HG03565 (cell line): ENCODE measurements around the gene CORO7.

Source experiments
- ATAC-seq: cut with Tn5 transposase; IDR thresholded peaks from one replicate; pipeline ENCODE4 v1.9.1; 2021; ENCODE audit warnings: mild to moderate bottlenecking, moderate library complexity; ENCODE audit not compliant: unreplicated experiment

CORO7 gene

GRCh38 chr16:4426722-4427372, 10.5 kb upstream of the CORO7 start:
- no peak for ATAC-seq

GRCh38 chr16:4426021-4426684, 9.8 kb upstream of the CORO7 start:
- ATAC-seq: peak; percentile 10

- ATAC-seq: peak; percentile 86
These were observed 9.1 kb upstream of the CORO7 start, which contains the start of gene DNAJA3 for GRCh38 chr16:4425378-4426020. TSS of gene DNAJA3 (plus strand) at chr16:4425868. CDS start at chr16:4425882, 14 bp downstream.

GRCh38 chr16:4420505-4421105, 4.2 kb upstream of the CORO7 start:
- no peak for ATAC-seq

- ATAC-seq: no peak
These were observed 3.1 kb upstream of the CORO7 start for GRCh38 chr16:4419402-4419959.

- ATAC-seq: no peak
These were observed 727 bp downstream of the CORO7 start for GRCh38 chr16:4415538-4416199.

- peak; percentile 55 for ATAC-seq
These were observed 2.0 kb downstream of the CORO7 start for GRCh38 chr16:4414187-4414917.

GRCh38 chr16:4412854-4413253, 3.5 kb downstream of the CORO7 start:
- ATAC-seq: no peak

- no peak for ATAC-seq
These were observed 4.2 kb downstream of the CORO7 start for GRCh38 chr16:4412159-4412558.

- no peak for ATAC-seq
These were observed 4.7 kb downstream of the CORO7 start for GRCh38 chr16:4411684-4412083.

GRCh38 chr16:4410335-4411075, 5.9 kb downstream of the CORO7 start:
- no peak for ATAC-seq

GRCh38 chr16:4409081-4409932, 7.1 kb downstream of the CORO7 start:
- ATAC-seq: no peak

- ATAC-seq: no peak
These were observed 8.1 kb downstream of the CORO7 start for GRCh38 chr16:4408323-4408690.

GRCh38 chr16:4407543-4408322, 8.7 kb downstream of the CORO7 start:
- no peak for ATAC-seq

GRCh38 chr16:4404967-4405696, 11.3 kb downstream of the CORO7 start:
- ATAC-seq: no peak

GRCh38 chr16:4404247-4404966, 12.0 kb downstream of the CORO7 start:
- no peak for ATAC-seq
